Amniotic epithelial cell (primary cell): ENCODE results near the gene ROPN1L.
A peak's percentile ranks its signal among the peaks of the same experiment; 100 is the strongest.

Experiments used
- DNase-seq: peaks from one replicate; pipeline ENCODE4 v3.0.0-alpha.2; 2010; ENCODE audit warnings: low read depth

Gene ROPN1L

DNA sequence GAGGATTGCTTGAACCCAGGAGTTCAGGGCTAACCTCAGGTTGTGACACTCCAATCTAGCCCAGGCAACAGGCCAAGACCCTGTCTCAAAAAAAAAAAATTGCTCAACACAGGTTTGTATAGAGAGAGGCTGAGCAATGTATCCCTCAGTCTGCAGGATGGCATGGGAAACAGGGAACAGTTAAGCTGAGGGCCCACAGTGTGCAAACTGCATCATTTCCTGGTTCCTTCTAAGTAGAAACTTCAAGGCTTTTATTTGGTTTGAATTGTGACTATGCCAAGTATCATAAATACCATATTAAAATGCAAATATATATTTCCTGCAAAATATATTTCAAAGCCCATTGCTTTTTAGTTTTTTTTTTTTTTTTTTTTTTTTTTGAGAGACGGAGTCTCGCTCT lies 13.7 kb upstream of the ROPN1L start:
- DNase-seq, result peak; percentile 33

GRCh38 chr5:10431415-10431814 lies 10.3 kb upstream of the ROPN1L start:
- no peak for DNase-seq

- no peak for DNase-seq
Measured at GRCh38 chr5:10432059-10433008, 9.3 kb upstream of the ROPN1L start.

DNA sequence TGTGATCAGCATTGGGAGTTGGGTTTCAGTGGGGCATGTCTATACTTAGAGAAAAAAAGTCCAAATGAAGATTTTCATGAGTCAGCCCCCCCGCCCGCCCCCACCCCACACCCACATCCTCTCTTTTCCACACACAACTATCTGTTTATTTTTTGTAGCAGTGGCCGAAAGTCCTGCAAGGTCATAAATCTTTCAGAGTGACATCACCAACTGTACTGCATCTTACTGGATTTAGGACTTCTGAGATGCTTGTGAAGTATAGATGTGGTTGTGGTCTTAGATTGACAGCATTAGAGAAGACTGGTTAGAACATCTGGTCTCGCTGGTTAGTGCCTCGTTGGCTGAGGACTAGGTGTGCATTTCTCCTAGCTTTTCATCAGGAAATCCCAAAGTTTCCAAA lies 7.3 kb upstream of the ROPN1L start:
- DNase-seq, result peak; percentile 49

- DNase-seq, result no peak
Measured at GRCh38 chr5:10438301-10438700, 3.4 kb upstream of the ROPN1L start.

- DNase-seq, result no peak
Measured at GRCh38 chr5:10439692-10440091, 2.0 kb upstream of the ROPN1L start.

GRCh38 chr5:10440367-10440990 lies 1.2 kb upstream of the ROPN1L start:
- DNase-seq, result no peak

GRCh38 chr5:10441992-10442435 lies 335 bp downstream of the ROPN1L start:
- DNase-seq, result peak; percentile 13

DNA sequence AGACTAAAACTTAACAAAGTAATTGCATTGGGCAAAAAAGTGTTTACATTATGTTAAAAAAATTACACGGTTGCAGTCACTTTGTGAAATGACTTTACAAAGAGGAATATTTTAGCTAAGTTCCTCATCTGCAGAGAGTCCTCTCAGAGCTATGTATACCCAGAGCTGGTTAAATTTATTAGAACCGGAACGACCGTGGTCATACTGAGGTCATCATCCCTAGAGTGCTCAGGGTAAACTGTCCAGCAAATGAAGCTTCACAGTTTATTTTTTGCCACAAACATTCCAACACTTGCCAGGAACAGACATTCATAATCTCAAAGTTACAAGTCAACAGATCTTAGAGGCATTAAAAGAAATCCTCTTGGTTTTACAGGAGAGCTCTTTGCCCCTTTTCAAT lies 897 bp downstream of the ROPN1L start:
- DNase-seq, result peak; percentile 63

- no peak for DNase-seq
Measured at GRCh38 chr5:10445352-10445751, 3.7 kb downstream of the ROPN1L start.

GRCh38 chr5:10446490-10446889 lies 4.8 kb downstream of the ROPN1L start:
- no peak for DNase-seq

DNA sequence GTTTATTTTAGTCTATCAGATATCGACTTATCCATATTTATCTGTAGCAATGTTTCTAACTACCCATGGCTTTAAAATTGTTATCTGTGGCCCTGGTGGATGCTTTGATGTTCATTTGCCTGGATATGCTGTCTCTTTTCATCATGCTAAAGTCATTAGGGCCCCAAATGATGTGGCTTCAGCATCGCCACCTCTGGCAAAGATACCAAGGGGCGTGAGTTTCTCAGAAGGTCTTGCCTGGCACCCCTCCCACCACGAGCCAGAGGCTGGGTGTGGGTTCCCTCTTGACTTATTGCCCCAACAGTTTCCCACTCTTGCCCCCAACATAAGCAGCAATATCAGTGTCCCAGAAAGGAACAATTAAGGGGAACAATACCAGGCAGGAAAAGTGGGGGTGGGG lies 5.4 kb downstream of the ROPN1L start:
- no peak for DNase-seq

DNA sequence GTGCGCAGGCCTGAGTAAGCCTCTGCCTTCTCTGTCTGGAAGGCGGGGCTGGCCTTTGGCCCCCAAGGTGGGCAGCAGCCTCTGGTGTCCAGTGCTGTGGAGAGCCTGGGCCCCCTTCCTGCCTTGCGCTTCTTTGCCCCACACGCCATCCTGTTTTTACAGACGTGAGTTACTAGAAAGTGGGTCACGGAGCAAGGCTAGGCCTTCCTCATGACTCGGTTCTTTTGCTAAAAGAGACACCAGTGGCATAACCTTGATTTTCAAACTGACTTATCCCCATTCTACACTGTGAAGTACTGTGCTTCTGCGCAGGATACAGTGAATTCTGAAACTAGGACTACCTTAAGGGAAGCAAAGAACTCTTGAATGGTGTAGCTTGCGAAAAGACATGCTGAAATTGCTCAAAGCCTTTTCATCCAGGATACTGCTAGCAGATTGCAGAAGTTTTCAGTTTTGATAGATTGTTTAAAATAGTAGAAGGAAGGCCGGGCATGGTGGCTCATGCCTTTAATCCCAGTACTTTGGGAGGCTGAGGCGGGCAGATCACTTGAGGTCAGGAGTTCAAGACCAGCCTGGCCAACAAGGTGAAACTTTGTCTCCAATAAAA lies 7.2 kb downstream of the ROPN1L start:
- DNase-seq, result no peak

DNA sequence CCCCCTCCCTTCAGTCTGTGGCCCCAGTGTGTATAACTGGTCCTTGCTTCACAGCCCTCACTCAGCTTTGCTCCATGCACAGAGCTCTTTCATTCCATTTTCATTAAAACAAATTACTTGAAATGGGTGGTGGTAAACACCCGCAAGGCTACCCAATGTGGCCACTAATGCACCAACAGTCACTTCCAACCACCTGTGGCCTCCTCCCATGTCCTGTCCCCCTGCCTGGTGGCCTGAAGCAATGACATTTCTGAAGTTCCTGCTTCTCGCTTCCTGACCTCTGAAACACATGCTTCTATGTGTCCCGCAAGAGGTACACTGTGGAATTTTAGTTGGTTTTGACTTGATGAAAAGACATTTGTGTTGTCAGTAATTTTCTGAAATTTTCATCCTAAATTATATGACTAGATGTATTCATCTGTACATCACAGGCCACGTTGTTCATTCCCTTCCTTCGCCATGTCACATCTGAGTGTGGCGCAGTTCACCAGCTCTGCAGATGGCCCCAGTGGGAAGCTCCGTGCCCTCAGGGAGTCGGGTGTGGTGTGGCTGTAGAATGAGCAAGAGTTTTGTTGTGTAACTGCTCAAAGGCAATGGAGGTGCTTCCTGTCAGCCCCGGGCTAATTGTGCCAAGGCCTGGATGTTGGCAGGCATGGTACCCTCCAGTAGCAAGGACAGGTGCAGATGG lies 9.6 kb downstream of the ROPN1L start:
- no peak for DNase-seq

DNA sequence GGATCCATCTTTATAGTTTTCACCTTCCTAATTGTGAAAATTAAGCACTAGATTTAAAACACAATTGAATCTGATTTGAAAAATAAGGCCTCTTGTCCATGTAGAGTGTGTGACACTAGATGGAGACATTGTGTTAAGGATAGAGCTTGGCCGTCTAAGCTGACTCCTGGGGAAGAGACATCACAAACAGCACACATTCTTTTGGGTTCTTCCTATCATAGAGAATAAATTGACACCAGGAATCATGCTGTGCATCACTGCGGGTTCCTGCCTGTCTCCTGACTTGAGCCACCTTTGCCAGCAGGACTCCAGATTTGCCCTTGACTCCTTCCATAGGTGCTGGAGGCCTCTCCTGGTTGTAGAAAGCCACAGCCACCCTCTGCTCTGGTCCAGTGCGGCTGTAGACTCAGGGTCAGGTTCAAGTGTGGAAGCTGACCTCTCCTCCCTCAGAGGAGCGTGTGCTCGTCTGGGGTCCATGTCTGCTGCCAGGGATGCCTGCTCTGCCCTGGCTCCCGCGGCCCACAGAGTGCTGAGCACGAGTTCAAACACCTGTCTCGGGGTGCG lies 11.2 kb downstream of the ROPN1L start:
- DNase-seq, result peak; percentile 87

DNA sequence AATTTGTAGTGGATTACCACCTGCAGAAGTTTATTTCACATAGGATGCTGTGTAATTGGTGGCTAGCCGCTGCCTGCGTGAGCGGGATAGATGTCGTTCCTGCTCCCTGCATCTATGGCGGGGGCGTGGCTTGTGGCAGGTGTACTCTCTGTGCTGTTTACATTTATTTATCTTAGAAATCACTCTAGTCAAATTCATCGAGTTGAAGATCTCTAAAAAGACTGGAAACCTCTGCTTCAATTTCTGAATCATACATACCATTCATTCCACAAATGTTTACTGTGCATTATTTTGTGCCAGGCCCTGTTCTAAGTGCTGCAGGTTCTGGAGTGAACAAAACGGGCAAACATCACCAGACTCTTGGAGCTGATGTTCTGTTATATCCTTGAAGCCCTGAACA lies 11.9 kb downstream of the ROPN1L start:
- peak; percentile 51 for DNase-seq

GRCh38 chr5:10454591-10455276 lies 13.1 kb downstream of the ROPN1L start:
- DNase-seq, result peak; percentile 48

DNA sequence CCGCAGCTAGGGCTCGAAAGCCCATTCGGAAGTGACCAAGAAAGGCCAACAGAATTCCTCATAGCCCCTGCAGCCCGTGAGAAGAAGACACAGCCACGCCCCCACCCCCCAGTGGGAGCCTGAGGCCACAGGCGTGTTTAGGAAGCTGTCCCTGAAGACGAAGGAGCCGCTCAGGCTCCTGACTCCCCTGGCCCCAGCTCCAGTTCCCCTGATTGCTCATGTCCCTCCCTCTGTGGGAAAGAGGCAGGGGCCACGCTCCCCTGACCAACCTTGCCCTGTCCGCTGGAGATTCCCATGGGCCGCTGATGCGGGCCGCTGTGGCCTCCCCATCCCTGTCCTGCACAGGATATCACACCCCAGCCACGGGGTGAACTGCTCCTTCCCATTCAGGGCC lies 13.6 kb downstream of the ROPN1L start:
- no peak for DNase-seq

- peak; percentile 46 for DNase-seq
Measured at GRCh38 chr5:10456583-10457420, 15.1 kb downstream of the ROPN1L start.
